Peyer's patch (tissue), 4 donors: ENCODE data around the gene CNDP2. TPM values are rescaled to one million over a fixed set of nuclear protein-coding genes. Genes with fewer than 3 reads are reported as not detected.

Source experiments
- DNase-seq, 3 donors: peaks; one replicate each; pipeline ENCODE4 v3.0.0-alpha.2; 2017 to 2019
- H3K27ac ChIP-seq, 4 donors: fragments of 200-600 bp; sonication (generic); one replicate each; pipeline ENCODE4 v1.5.1; 2016 to 2019
- H3K27me3 ChIP-seq, 2 donors: fragments of 200-600 bp; sonication (generic); one replicate each; pipeline ENCODE4 v1.5.1; 2019
- H3K36me3 ChIP-seq, 3 donors: fragments of 200-600 bp; sonication (generic); one replicate each; pipeline ENCODE4 v1.5.1; 2016 to 2019
- H3K4me1 ChIP-seq, 4 donors: fragments of 200-600 bp; sonication (generic); one replicate each; pipeline ENCODE4 v1.5.1; 2016 to 2019
- H3K4me3 ChIP-seq, 4 donors: fragments of 200-600 bp; sonication (generic); 1 replicate in 3 of 4; 2 replicates in 1 of 4; pipeline ENCODE4 v1.5.1; 2016 to 2019; ENCODE audit warnings: mild to moderate bottlenecking in 1 of 4
- H3K9me3 ChIP-seq, 4 donors: fragments of 200-600 bp; sonication (generic); one replicate each; pipeline ENCODE4 v1.5.1; 2016 to 2019; ENCODE audit warnings: mild to moderate bottlenecking in 1 of 4
- POLR2A ChIP-seq, 2 donors: fragments of 450-650 bp; IDR thresholded peaks; one replicate each; pipeline ENCODE4 v1.5.1; 2017; ENCODE audit warnings: antibody characterized with exemption in 2 of 2, mild to moderate bottlenecking in 2 of 2, moderate library complexity in 2 of 2
- total RNA-seq, 4 donors: library from RNA; depleted of rRNA; stranded (reverse); fragments of >200 nt; gene quantifications; one replicate each; pipeline ENCODE4 v1.1.0, GENCODE V29; 2016
- TF ChIP-seq, protein P1 (sequence below), 6 experiments: fragments of 450-650 bp in 4 of 6; fragments of 200-600 bp in 2 of 6; sonication (generic) in 1 of 6; IDR thresholded peaks; one replicate each; pipeline ENCODE4 v1.5.1; 2017 to 2019; ENCODE audit warnings: antibody characterized with exemption in 6 of 6, mild to moderate bottlenecking in 3 of 6, moderate library complexity in 1 of 6

Gene CNDP2
- total RNA-seq, 4 donors from 2014 or later, result 283 to 798 (median 653) TPM

DNA sequence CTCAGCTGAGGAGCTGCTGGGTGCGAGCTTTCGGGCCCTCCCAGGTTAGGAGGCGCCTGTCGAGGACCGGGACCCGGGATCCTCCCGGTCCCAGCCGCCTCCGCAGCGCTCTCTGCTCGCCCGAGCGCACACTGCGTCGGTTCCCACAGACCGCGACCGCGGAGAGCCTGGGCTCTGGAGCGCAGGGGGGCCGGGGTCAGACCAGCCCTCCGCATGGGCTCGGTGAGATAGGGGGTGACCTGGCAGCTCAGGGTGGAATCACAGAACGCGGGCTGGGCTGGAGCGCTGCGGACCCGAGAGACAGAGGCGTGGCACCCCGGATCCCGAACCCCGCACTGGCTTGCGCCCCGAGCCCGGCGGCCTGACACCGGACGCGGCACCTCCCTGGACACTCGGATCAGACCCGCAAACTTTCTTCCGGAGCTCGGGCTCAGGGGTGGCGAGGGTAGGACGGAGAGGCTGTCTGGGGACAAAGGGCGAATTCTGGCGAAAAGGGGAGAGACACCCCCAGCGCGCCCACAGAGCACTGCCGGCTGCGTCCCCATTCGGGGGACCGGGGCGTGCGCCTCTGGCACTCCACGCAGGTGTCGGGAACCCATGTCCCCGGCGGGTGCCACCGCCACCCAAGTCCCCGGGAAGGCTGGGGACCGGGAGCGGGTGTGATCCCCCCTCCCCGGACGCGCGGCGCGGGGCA lies 39.7 kb upstream of the CNDP2 start:
- TF ChIP-seq, protein P1, sequence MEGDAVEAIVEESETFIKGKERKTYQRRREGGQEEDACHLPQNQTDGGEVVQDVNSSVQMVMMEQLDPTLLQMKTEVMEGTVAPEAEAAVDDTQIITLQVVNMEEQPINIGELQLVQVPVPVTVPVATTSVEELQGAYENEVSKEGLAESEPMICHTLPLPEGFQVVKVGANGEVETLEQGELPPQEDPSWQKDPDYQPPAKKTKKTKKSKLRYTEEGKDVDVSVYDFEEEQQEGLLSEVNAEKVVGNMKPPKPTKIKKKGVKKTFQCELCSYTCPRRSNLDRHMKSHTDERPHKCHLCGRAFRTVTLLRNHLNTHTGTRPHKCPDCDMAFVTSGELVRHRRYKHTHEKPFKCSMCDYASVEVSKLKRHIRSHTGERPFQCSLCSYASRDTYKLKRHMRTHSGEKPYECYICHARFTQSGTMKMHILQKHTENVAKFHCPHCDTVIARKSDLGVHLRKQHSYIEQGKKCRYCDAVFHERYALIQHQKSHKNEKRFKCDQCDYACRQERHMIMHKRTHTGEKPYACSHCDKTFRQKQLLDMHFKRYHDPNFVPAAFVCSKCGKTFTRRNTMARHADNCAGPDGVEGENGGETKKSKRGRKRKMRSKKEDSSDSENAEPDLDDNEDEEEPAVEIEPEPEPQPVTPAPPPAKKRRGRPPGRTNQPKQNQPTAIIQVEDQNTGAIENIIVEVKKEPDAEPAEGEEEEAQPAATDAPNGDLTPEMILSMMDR (IDR thresholded peaks at IDR 0.05), result no peak
- no peak for TF ChIP-seq POLR2A (IDR thresholded peaks at IDR 0.05)
- no peaks in the 10 kb centered on the region for H3K9me3 ChIP-seq
- peaks cover 0 to 18% (median 4%) of the 10 kb centered on the region in 4 donors for H3K4me1 ChIP-seq
- no peak for DNase-seq
- H3K36me3 ChIP-seq, result no peaks in the 10 kb centered on the region
- H3K27me3 ChIP-seq, result peaks cover 0 to 17% of the 10 kb centered on the region in 2 donors
- peak overlapping the region in 3 of 4 donors; percentile 9 to 44 (median 29) for H3K4me3 ChIP-seq
- H3K27ac ChIP-seq, result no peak overlapping the region

- DNase-seq, result no peak
- H3K4me3 ChIP-seq, result peak within 1 kb of the TSS in 3 of 4 donors; percentile 9 to 44 (median 29)
- H3K27me3 ChIP-seq, result peaks cover 0 to 17% of the 10 kb centered on the region in 2 donors
- no peak within 1 kb of the TSS for H3K27ac ChIP-seq
- H3K4me1 ChIP-seq, result peaks cover 0 to 18% (median 4%) of the 10 kb centered on the region in 4 donors
- no peaks in the 10 kb centered on the region for H3K36me3 ChIP-seq
- TF ChIP-seq POLR2A (IDR thresholded peaks at IDR 0.05), result no peak
- TF ChIP-seq, protein P1 (IDR thresholded peaks at IDR 0.05), result no peak
- H3K9me3 ChIP-seq, result no peaks in the 10 kb centered on the region
These were observed 39.0 kb upstream of the CNDP2 start, which contains the start of gene DIPK1C for GRCh38 chr18:74457043-74457724. Gene DIPK1C (minus strand): TSS chr18:74457308. CDS start chr18:74457259, 49 bp downstream.

DNA sequence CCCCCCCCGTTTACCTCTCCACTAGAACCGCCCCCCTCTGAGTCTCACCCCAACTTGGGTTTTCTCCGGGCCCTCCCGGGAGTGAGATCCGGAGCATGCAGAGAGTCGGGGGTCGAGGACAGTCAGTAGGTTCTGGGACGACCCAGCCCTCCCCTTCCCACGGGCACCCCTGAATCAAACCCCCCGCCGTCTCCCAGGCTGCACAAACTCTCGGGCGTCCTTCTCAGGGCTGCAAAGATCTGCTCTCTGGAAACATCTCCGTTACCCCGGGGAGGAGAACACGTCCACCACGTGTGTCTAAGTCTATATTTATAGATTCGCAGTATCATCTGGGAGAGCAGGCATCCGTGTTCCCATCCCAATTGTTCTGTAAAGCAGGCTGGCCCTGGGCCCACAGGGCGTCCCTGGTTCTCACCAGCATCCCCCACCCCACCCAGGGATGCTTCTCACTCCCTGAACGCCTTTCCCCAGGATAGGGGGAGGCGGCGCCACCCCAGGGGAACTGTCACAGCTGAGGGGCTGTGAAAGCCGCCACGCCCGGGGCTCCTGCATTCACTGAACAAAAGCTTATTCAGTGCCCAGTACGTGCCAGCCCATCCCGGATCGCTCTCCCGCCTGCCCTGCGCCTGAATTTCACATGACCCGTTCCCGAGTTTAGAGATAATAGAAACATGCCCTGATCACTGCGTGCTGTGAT lies 38.3 kb upstream of the CNDP2 start:
- no peak overlapping the region for H3K4me3 ChIP-seq
- DNase-seq, result no peak
- H3K27me3 ChIP-seq, result peaks cover 0 to 17% of the 10 kb centered on the region in 2 donors
- H3K4me1 ChIP-seq, result peaks cover 0 to 18% (median 4%) of the 10 kb centered on the region in 4 donors
- H3K36me3 ChIP-seq, result no peaks in the 10 kb centered on the region
- H3K9me3 ChIP-seq, result no peaks in the 10 kb centered on the region
- no peak for TF ChIP-seq POLR2A (IDR thresholded peaks at IDR 0.05)
- TF ChIP-seq, protein P1 (IDR thresholded peaks at IDR 0.05), result no peak
- H3K27ac ChIP-seq, result no peak overlapping the region

DNA sequence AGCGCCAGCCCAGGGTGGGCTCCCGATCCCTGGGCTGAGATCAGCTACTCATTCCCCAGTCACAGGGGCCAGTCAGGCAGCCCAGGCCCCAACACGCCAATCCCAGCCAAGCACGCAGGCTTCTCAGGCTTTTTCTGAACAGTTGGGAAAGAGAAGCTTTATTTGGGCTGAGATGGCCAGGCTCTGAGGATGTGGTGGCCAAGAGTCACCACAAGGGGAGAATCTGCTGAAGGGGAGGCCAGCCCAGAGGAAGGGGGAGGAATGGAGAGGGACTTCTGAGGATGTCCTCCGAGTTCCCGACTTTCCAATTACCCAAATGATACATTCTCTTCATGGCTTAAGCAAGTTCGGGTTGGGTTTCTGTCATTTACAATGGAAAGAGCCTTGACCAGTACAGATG lies 36.3 kb upstream of the CNDP2 start:
- TF ChIP-seq, protein P1 (IDR thresholded peaks at IDR 0.05), result peak in 1 of 6 experiments; percentile 8
- TF ChIP-seq POLR2A (IDR thresholded peaks at IDR 0.05), result no peak
- no peak for DNase-seq
- Histone ChIP-seq H3K27ac (no peak overlapping the region), H3K27me3 (peaks cover 0 to 17% of the 10 kb centered on the region in 2 donors), H3K9me3 (no peaks in the 10 kb centered on the region), H3K4me1 (peaks cover 0 to 18% (median 4%) of the 10 kb centered on the region in 4 donors), H3K36me3 (no peaks in the 10 kb centered on the region), H3K4me3 (no peak overlapping the region)

- Histone ChIP-seq H3K27me3 (peaks cover 0 to 17% of the 10 kb centered on the region in 2 donors), H3K4me3 (no peak overlapping the region), H3K9me3 (no peaks in the 10 kb centered on the region), H3K27ac (no peak overlapping the region), H3K4me1 (peaks cover 0 to 17% (median 4%) of the 10 kb centered on the region in 4 donors), H3K36me3 (no peaks in the 10 kb centered on the region)
- no peak for TF ChIP-seq POLR2A (IDR thresholded peaks at IDR 0.05)
- TF ChIP-seq, protein P1 (IDR thresholded peaks at IDR 0.05), result no peak
- no peak for DNase-seq
These were observed 35.3 kb upstream of the CNDP2 start for GRCh38 chr18:74460825-74461224.
